OCI-LY3 (cell line): ENCODE data around the gene CCDC34.
"Not testable (repeated sequence)": the region's sequence is repeated elsewhere in the genome, so short reads cannot be mapped to it uniquely, and the experiment has no call there.

Experiments used
- H2AFZ ChIP-seq: fragments of 200-600, 300-600 bp; shearing (Covaris generic); 2 replicates; pipeline ENCODE4 v1.6.0; 2014; ENCODE audit warnings: antibody characterized with exemption, low read depth, low read length
- H3K27ac ChIP-seq: fragments of 200-600, 300-600 bp; sonication (generic); 2 replicates; pipeline ENCODE4 v1.5.1; 2014; ENCODE audit warnings: mild to moderate bottlenecking, low read length, moderate library complexity, mixed read lengths
- H3K27me3 ChIP-seq: fragments of 200-600, 300-600 bp; sonication (generic); 2 replicates; pipeline ENCODE4 v1.6.1; 2014; ENCODE audit warnings: low read depth, low read length, mixed read lengths
- H3K36me3 ChIP-seq: fragments of 200-600, 300-600 bp; sonication (generic); replicated peaks from 2 replicates; pipeline ENCODE3; 2014; ENCODE audit warnings: low read depth, low read length, mixed read lengths
- H3K4me1 ChIP-seq: fragments of 300-600, 200-600 bp; sonication (generic); 2 replicates; pipeline ENCODE4 v1.6.1; 2014; ENCODE audit warnings: low read length, mixed read lengths
- H3K4me2 ChIP-seq: fragments of 200-600, 300-600 bp; sonication (generic); 2 replicates; pipeline ENCODE4 v1.6.1; 2014; ENCODE audit warnings: low read length, mixed read lengths
- H3K4me3 ChIP-seq: fragments of 300-600, 200-600 bp; sonication (generic); 2 replicates; pipeline ENCODE4 v1.5.1; 2014; ENCODE audit warnings: antibody characterized with exemption, mild to moderate bottlenecking, low read length, moderate library complexity
- H3K79me2 ChIP-seq: fragments of 300-600, 200-600 bp; shearing (Covaris generic); 2 replicates; pipeline ENCODE4 v1.6.1; 2014; ENCODE audit warnings: mild to moderate bottlenecking, low read length, mixed read lengths
- H3K9ac ChIP-seq: fragments of 300-600, 200-600 bp; shearing (Covaris generic); 2 replicates; pipeline ENCODE4 v1.6.0; 2014; ENCODE audit warnings: mild to moderate bottlenecking, low read length, moderate library complexity
- H3K9me3 ChIP-seq: fragments of 200-600, 300-600 bp; shearing (Covaris generic); 2 replicates; pipeline ENCODE4 v1.6.1; 2014; ENCODE audit warnings: low read length, mixed read lengths; ENCODE audit not compliant: insufficient read depth
- H4K20me1 ChIP-seq: fragments of 200-600, 300-600 bp; sonication (generic); 2 replicates; pipeline ENCODE4 v1.6.1; 2016; ENCODE audit warnings: low read length, mixed read lengths; ENCODE audit not compliant: insufficient read depth
- CTCF ChIP-seq: fragments of 200-600, 300-600 bp; sonication (generic); IDR thresholded peaks from 2 replicates; pipeline ENCODE4 v1.5.1; 2014; ENCODE audit warnings: antibody characterized with exemption, low read length, low read depth
- EZH2phosphoT487 ChIP-seq: fragments of 200-600 bp; shearing (Covaris generic); IDR thresholded peaks from 2 replicates; pipeline ENCODE4 v1.6.1; 2018; ENCODE audit warnings: antibody characterized with exemption, mixed run types, low read depth

CCDC34 gene

DNA sequence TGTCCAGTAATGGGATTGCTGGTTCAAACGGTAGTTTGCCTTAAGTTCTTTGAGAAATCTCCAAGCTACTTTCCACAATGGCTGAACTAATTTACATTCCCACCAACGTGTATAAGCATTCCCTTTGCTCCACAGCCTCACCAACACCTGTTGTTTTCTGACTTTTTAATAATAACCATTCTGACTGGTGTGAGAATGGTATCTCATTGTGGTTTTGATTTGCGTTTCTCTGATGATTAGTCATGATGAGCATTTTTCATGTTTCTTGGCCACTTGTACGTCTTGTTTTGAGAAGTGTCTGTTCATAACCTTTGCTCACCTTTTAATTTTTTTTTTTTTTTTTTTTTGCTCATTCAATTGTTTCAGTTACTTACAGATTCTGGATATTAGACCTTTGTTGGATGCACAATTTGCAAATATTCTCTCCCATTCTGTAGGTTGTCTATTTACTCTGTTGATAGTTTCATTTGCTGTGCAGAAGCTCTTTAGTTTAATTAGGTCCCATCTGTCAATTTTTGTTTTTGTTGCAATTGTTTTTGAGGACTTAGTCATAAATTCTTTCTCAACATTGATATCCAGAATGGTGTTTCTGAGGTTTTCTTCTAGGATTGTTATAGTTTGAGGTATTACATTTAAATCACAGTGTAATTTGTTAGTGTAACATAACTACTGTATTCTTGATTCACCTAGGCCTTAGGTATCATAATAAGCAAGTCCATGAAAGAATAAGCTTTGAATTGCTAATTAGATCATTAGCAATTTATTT, 33.0 kb downstream of the CCDC34 start:
- H3K79me2 ChIP-seq = no peaks in the 10 kb centered on the region
- peaks cover 8% of the 10 kb centered on the region for H3K4me1 ChIP-seq
- no peaks in the 10 kb centered on the region for H3K27me3 ChIP-seq
- no peaks in the 10 kb centered on the region for H3K36me3 ChIP-seq
- no peaks in the 10 kb centered on the region for H4K20me1 ChIP-seq
- H2AFZ ChIP-seq = no peak overlapping the region
- TF ChIP-seq CTCF (no peak), EZH2phosphoT487 (no peak)
- no peak overlapping the region for H3K4me3 ChIP-seq
- no peak overlapping the region for H3K9ac ChIP-seq
- no peak overlapping the region for H3K27ac ChIP-seq
- no peaks in the 10 kb centered on the region for H3K9me3 ChIP-seq
- no peak overlapping the region for H3K4me2 ChIP-seq

DNA sequence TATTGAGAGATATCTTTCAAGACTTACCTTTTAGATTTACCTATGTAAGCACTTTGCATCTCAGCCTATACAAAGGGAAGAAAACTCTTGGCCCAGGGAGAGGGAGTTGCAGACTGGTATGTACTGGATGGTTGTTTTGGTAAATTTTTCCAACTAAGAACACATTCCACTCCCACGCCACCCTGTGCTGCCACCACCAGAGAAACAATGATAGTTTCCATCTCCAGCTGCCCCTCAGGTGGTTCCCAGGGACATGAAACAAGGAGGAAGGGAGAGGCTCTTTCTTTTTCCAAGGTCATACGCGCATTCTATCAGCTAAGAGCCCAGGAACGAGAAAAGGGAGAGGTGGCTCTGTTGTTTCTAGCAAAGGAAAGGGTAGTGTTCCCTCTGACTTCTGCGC, 34.4 kb downstream of the CCDC34 start:
- no peaks in the 10 kb centered on the region for H3K36me3 ChIP-seq
- no peak overlapping the region for H2AFZ ChIP-seq
- H3K4me1 ChIP-seq = peaks cover 12% of the 10 kb centered on the region
- TF ChIP-seq EZH2phosphoT487 (no peak), CTCF (no peak)
- no peaks in the 10 kb centered on the region for H4K20me1 ChIP-seq
- H3K79me2 ChIP-seq = no peaks in the 10 kb centered on the region
- H3K27ac ChIP-seq = no peak overlapping the region
- H3K4me3 ChIP-seq = no peak overlapping the region
- H3K9me3 ChIP-seq = no peaks in the 10 kb centered on the region
- H3K4me2 ChIP-seq = no peak overlapping the region
- H3K27me3 ChIP-seq = no peaks in the 10 kb centered on the region
- no peak overlapping the region for H3K9ac ChIP-seq

- H4K20me1 ChIP-seq, H3K4me3 ChIP-seq, H3K27me3 ChIP-seq, H3K36me3 ChIP-seq, H3K4me2 ChIP-seq, H2AFZ ChIP-seq, H3K79me2 ChIP-seq, H3K9ac ChIP-seq, H3K9me3 ChIP-seq, H3K27ac ChIP-seq: not testable (repeated sequence)
- H3K4me1 ChIP-seq = peaks cover 12% of the 10 kb centered on the region
Measured at GRCh38 chr11:27327064-27327463, 36.0 kb downstream of the CCDC34 start.

DNA sequence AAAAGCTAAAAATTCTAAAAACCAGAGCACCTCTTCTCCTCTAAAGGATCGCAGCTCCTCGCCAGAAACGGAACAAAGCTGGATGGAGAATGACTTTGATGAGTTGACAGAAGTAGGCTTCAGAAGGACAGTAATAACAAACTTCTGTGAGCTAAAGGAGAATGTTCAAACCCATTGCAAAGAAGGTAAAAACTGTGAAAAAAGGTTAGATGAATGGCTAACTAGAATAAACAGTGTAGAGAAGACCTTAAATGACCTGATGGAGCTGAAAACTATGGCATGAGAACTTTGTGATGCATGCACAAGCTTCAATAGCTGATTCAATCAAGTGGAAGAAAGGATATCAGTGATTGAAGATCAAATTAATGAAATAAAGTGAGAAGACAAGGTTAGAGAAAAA, 40.8 kb downstream of the CCDC34 start:
- H3K36me3 ChIP-seq, H3K4me3 ChIP-seq, H3K4me2 ChIP-seq, H3K9ac ChIP-seq, H3K27ac ChIP-seq, H3K79me2 ChIP-seq, H2AFZ ChIP-seq, H3K27me3 ChIP-seq, H4K20me1 ChIP-seq, H3K9me3 ChIP-seq: not testable (repeated sequence)
- H3K4me1 ChIP-seq = peaks cover 33% of the 10 kb centered on the region

- peaks cover 38% of the 10 kb centered on the region for H3K4me1 ChIP-seq
- not testable (repeated sequence) for H3K27me3 ChIP-seq, H3K9ac ChIP-seq, H3K79me2 ChIP-seq, H3K27ac ChIP-seq, H3K4me2 ChIP-seq, H4K20me1 ChIP-seq, H3K9me3 ChIP-seq, H3K36me3 ChIP-seq, H2AFZ ChIP-seq, H3K4me3 ChIP-seq
Measured at GRCh38 chr11:27321340-27321739, 41.7 kb downstream of the CCDC34 start.
